GM23338 (cell line): Measurements from ENCODE around the gene LITAF. TPM values are rescaled to one million over a fixed set of nuclear protein-coding genes. Genes with fewer than 3 reads are reported as not detected.

Experiments used
- ATAC-seq: fragments of 200-7000 bp; cut with Tn5 transposase; 3 replicates; pipeline ENCODE4 v1.9.1; 2020
- DNase-seq: peaks from one replicate; pipeline ENCODE4 v3.0.0-alpha.2; 2015; ENCODE audit warnings: low spot score
- H2AFZ ChIP-seq: fragments of 200-600 bp; sonication (generic); 2 replicates; pipeline ENCODE4 v1.8.0; 2016; ENCODE audit warnings: antibody characterized with exemption, mild to moderate bottlenecking, moderate library complexity
- H3F3A ChIP-seq: fragments of 200-600 bp; sonication (generic); replicated peaks from 2 replicates; pipeline ENCODE4 v1.8.0; 2017; ENCODE audit warnings: antibody characterized with exemption, mixed run types, low read depth
- H3K27ac ChIP-seq: fragments of 200-600 bp; sonication (generic); 2 replicates; pipeline ENCODE4 v1.6.1; 2016; ENCODE audit warnings: low read depth
- H3K27me3 ChIP-seq: fragments of 200-600 bp; sonication (generic); 2 replicates; pipeline ENCODE4 v1.8.0; 2016; ENCODE audit warnings: mild to moderate bottlenecking, mixed run types, moderate library complexity; ENCODE audit not compliant: insufficient read depth
- H3K36me3 ChIP-seq: fragments of 200-600 bp; sonication (generic); 2 replicates; pipeline ENCODE4 v1.8.0; 2016; ENCODE audit warnings: mild to moderate bottlenecking; ENCODE audit not compliant: insufficient read depth
- H3K4me1 ChIP-seq: fragments of 200-600 bp; sonication (generic); 2 replicates; pipeline ENCODE4 v1.8.0; 2016; ENCODE audit warnings: mild to moderate bottlenecking, moderate library complexity; ENCODE audit not compliant: insufficient read depth
- H3K4me2 ChIP-seq: fragments of 200-600 bp; sonication (generic); 2 replicates; pipeline ENCODE4 v1.7.1; 2017; ENCODE audit warnings: mixed run types
- H3K4me3 ChIP-seq: fragments of 200-600 bp; sonication (generic); 2 replicates; pipeline ENCODE4 v1.6.1; 2016; ENCODE audit warnings: mixed run types
- H3K79me2 ChIP-seq: fragments of 200-600 bp; sonication (generic); replicated peaks from 2 replicates; pipeline ENCODE4 v1.8.0; 2017; ENCODE audit warnings: mild to moderate bottlenecking; ENCODE audit not compliant: insufficient read depth
- H3K9me2 ChIP-seq: fragments of 200-600 bp; sonication (generic); 2 replicates; pipeline ENCODE4 v1.8.0; 2017; ENCODE audit not compliant: insufficient read depth
- H4K20me1 ChIP-seq: fragments of 200-600 bp; sonication (generic); replicated peaks from 2 replicates; pipeline ENCODE4 v1.8.0; 2017; ENCODE audit warnings: mild to moderate bottlenecking; ENCODE audit not compliant: insufficient read depth
- H3K27ac Mint-ChIP-seq: 2 replicates; pipeline ENCODE4 v1.8.0; 2020; ENCODE audit warnings: inconsistent platforms, mild to moderate bottlenecking, moderate library complexity, mixed read lengths
- H3K27me3 Mint-ChIP-seq: 3 replicates; pipeline ENCODE4 v1.8.0; 2022; ENCODE audit warnings: low read depth, mild to moderate bottlenecking, moderate library complexity, mixed read lengths, inconsistent platforms; ENCODE audit not compliant: insufficient read depth, poor library complexity
- H3K36me3 Mint-ChIP-seq: 3 replicates; pipeline ENCODE4 v1.8.0; 2021; ENCODE audit warnings: low read depth, mild to moderate bottlenecking, inconsistent platforms, moderate library complexity, mixed read lengths
- H3K4me1 Mint-ChIP-seq: 3 replicates; pipeline ENCODE4 v1.8.0; 2020; ENCODE audit warnings: mild to moderate bottlenecking, inconsistent platforms, mixed read lengths
- H3K4me3 Mint-ChIP-seq: 3 replicates; pipeline ENCODE4 v1.8.0; 2021; ENCODE audit warnings: moderate library complexity, mild to moderate bottlenecking, inconsistent platforms, mixed read lengths
- H3K9me3 Mint-ChIP-seq: 3 replicates; pipeline ENCODE4 v1.8.0; 2020; ENCODE audit warnings: moderate library complexity, mild to moderate bottlenecking, inconsistent platforms, mixed read lengths
- CREB1 ChIP-seq: fragments of 250-450 bp; sonication (Bioruptor Pico); IDR thresholded peaks from 2 replicates; pipeline ENCODE4 v1.5.0; 2020; ENCODE audit warnings: low read depth, mild to moderate bottlenecking, moderate library complexity
- CTCF ChIP-seq, 2 experiments: fragments of 200-600 bp in 1 of 2; sonication (generic) in 1 of 2; conservative IDR thresholded peaks; 2 replicates each; pipeline versions ENCODE4 v1.5.1 to v1.6.1; 2016 to 2017; ENCODE audit warnings: antibody characterized with exemption in 2 of 2, low read depth in 2 of 2, mild to moderate bottlenecking in 2 of 2, moderate library complexity in 1 of 2
- ETS1 ChIP-seq: IDR thresholded peaks from 2 replicates; pipeline ENCODE4 v1.6.1; 2016; ENCODE audit warnings: antibody characterized with exemption
- EZH2 ChIP-seq: fragments of 200-600 bp; sonication (generic); IDR thresholded peaks from one replicate; pipeline ENCODE4 v1.8.0; 2017; ENCODE audit warnings: antibody characterized with exemption, mild to moderate bottlenecking, low read depth; ENCODE audit not compliant: unreplicated experiment
- EZH2phosphoT487 ChIP-seq: fragments of 200-600 bp; sonication (generic); IDR thresholded peaks from one replicate; pipeline ENCODE4 v1.8.1; 2018; ENCODE audit warnings: antibody characterized with exemption; ENCODE audit not compliant: unreplicated experiment
- JUNB ChIP-seq: IDR thresholded peaks from one replicate; pipeline ENCODE4 v1.6.1; 2016; ENCODE audit warnings: antibody characterized with exemption; ENCODE audit not compliant: unreplicated experiment
- NANOG ChIP-seq: IDR thresholded peaks from 2 replicates; pipeline ENCODE4 v1.6.1; 2016; ENCODE audit warnings: antibody characterized with exemption, borderline replicate concordance
- POLR2AphosphoS5 ChIP-seq: IDR thresholded peaks from 2 replicates; pipeline ENCODE4 v1.6.1; 2016; ENCODE audit warnings: antibody characterized with exemption, low read depth
- REST ChIP-seq: IDR thresholded peaks from one replicate; pipeline ENCODE4 v1.6.1; 2018; ENCODE audit warnings: antibody characterized with exemption; ENCODE audit not compliant: unreplicated experiment
- STAT1 ChIP-seq: IDR thresholded peaks from one replicate; pipeline ENCODE4 v1.6.1; 2016; ENCODE audit warnings: antibody characterized with exemption; ENCODE audit not compliant: unreplicated experiment
- ZNF114 ChIP-seq: fragments of 250-450 bp; sonication (Bioruptor Pico); IDR thresholded peaks from 2 replicates; pipeline ENCODE4 v1.5.0; 2020; ENCODE audit warnings: mild to moderate bottlenecking, moderate library complexity
- ZNF331 ChIP-seq: fragments of 250-450 bp; sonication (Bioruptor Pico); IDR thresholded peaks from 2 replicates; pipeline ENCODE4 v1.5.0; 2020; ENCODE audit warnings: low read depth, mild to moderate bottlenecking, moderate library complexity
- ZNF462 ChIP-seq: fragments of 250-450 bp; sonication (Bioruptor Pico); IDR thresholded peaks from 2 replicates; pipeline ENCODE4 v1.5.0; 2020; ENCODE audit warnings: mild to moderate bottlenecking, moderate library complexity
- polyA plus RNA-seq: library from polyadenylated mRNA; unstranded; fragments of >200 nt; fragmentation: Nextera tagmentation; extraction: Ambion mirVana; gene quantifications from 2 replicates; pipeline ENCODE4 v1.2.1, GENCODE V29; 2016
- total RNA-seq: library from RNA; depleted of rRNA; stranded (reverse); fragments of >200 nt; shearing (Covaris generic); gene quantifications from 2 replicates; pipeline ENCODE4 v1.2.3, GENCODE V29; 2014

LITAF gene
- total and polyA plus RNA-seq, 2 experiments from 2014 or later: 131 to 158 TPM

GRCh38 chr16:11619327-11619851 is 32.7 kb upstream of the LITAF start:
- H2AFZ ChIP-seq: no peak overlapping the region
- H3K4me1 ChIP-seq: peaks cover 17% of the 10 kb centered on the region
- TF ChIP-seq ZNF114 (CRISPR knock-in tag) (no peak), NANOG (no peak), REST (no peak), JUNB (no peak), CTCF (conservative IDR thresholded peaks at IDR 0.05; ENCODE audit: low read depth in 2 of 2) (no peak), STAT1 (no peak), ZNF462 (CRISPR knock-in tag) (no peak), CREB1 (CRISPR knock-in tag) (no peak), ETS1 (no peak), ZNF331 (CRISPR knock-in tag) (no peak), EZH2phosphoT487 (no peak), EZH2 (no peak), POLR2AphosphoS5 (no peak)
- H3K4me3 ChIP-seq: no peak overlapping the region
- H3K36me3 Mint-ChIP-seq: no peaks in the 10 kb centered on the region; the same call in 2 of the 3 replicates
- H3K9me3 Mint-ChIP-seq: peaks cover 4% of the 10 kb centered on the region; the same call in 1 of the 3 replicates
- H3K27me3 ChIP-seq: no peaks in the 10 kb centered on the region
- ATAC-seq (no peak), DNase-seq (no peak)
- no peaks in the 10 kb centered on the region for H3K79me2 ChIP-seq
- no peak overlapping the region for H3K27ac ChIP-seq
- no peaks in the 10 kb centered on the region for H4K20me1 ChIP-seq
- no peaks in the 10 kb centered on the region for H3K9me2 ChIP-seq
- H3F3A ChIP-seq: 0 out of 2 replicates have a peak, but pooled peaks cover 7% of the 10 kb centered on the region
- H3K27ac Mint-ChIP-seq: no peak overlapping the region
- peaks cover 21% of the 10 kb centered on the region for H3K4me1 Mint-ChIP-seq
- H3K36me3 ChIP-seq: no peaks in the 10 kb centered on the region
- H3K4me3 Mint-ChIP-seq: no peak overlapping the region
- H3K4me2 ChIP-seq: no peak overlapping the region
- H3K27me3 Mint-ChIP-seq: peaks cover 6% of the 10 kb centered on the region
